Neutrophil (primary cell): ENCODE results near the gene TMF1.

Experiments
- H3K27ac ChIP-seq: fragments of 200-600 bp; sonication (generic); 2 replicates; pipeline ENCODE4 v1.5.1; 2016; ENCODE audit warnings: mild to moderate bottlenecking, moderate library complexity
- H3K27me3 ChIP-seq: fragments of 200-600 bp; sonication (generic); 2 replicates; pipeline ENCODE4 v1.6.0; 2016; ENCODE audit warnings: mild to moderate bottlenecking
- H3K36me3 ChIP-seq: fragments of 200-600 bp; sonication (generic); 2 replicates; pipeline ENCODE4 v1.5.1; 2017
- H3K4me1 ChIP-seq, 2 experiments: fragments of 200-600 bp in 1 of 2; sonication (generic) in 1 of 2; 1 replicate in 1 of 2; 2 replicates in 1 of 2; pipeline versions ENCODE4 v1.5.1 to v1.6.1; 2013 to 2016; ENCODE audit warnings: low read depth in 1 of 2, low read length in 1 of 2, mild to moderate bottlenecking in 1 of 2, moderate library complexity in 1 of 2; ENCODE audit not compliant: control insufficient read depth in 1 of 2, insufficient read depth in 1 of 2
- H3K4me3 ChIP-seq, 2 experiments: fragments of 200-600 bp in 1 of 2; sonication (generic) in 1 of 2; 1 replicate in 1 of 2; 2 replicates in 1 of 2; pipeline ENCODE4 v1.5.1; 2013 to 2016; ENCODE audit warnings: low read depth in 1 of 2, low read length in 1 of 2, mild to moderate bottlenecking in 1 of 2, moderate library complexity in 1 of 2
- H3K9me3 ChIP-seq: fragments of 200-600 bp; sonication (generic); 2 replicates; pipeline ENCODE4 v1.5.1; 2016
- TF ChIP-seq, protein P1 (sequence below): fragments of 200-600 bp; sonication (generic); IDR thresholded peaks from 2 replicates; pipeline ENCODE4 v1.5.1; 2016; ENCODE audit warnings: antibody characterized with exemption

Gene TMF1

DNA sequence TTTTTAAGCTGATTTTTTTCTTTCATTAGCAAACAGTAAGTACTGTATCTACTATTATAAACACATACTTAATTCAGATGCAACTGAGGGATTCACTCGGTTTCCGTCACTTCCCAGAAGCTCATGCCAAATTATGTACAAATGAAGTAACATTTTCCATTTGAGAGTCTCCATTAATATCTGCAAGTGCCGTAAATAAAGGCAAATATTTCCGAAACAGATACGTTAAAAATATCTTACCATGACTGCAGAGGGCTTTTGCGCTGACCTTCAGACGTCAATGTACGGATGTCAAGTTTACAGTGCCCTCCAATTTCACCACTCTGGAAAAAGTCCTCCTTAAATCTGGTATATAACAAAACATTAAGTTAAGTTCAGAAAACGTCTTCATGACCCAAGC lies 48.0 kb downstream of the TMF1 start:
- Histone ChIP-seq H3K27ac (no peak overlapping the region), H3K4me1 (no peaks in the 10 kb centered on the region), H3K27me3 (no peaks in the 10 kb centered on the region), H3K9me3 (no peaks in the 10 kb centered on the region), H3K4me3 (no peak overlapping the region), H3K36me3 (peaks cover 13% of the 10 kb centered on the region)
- TF ChIP-seq, protein P1, sequence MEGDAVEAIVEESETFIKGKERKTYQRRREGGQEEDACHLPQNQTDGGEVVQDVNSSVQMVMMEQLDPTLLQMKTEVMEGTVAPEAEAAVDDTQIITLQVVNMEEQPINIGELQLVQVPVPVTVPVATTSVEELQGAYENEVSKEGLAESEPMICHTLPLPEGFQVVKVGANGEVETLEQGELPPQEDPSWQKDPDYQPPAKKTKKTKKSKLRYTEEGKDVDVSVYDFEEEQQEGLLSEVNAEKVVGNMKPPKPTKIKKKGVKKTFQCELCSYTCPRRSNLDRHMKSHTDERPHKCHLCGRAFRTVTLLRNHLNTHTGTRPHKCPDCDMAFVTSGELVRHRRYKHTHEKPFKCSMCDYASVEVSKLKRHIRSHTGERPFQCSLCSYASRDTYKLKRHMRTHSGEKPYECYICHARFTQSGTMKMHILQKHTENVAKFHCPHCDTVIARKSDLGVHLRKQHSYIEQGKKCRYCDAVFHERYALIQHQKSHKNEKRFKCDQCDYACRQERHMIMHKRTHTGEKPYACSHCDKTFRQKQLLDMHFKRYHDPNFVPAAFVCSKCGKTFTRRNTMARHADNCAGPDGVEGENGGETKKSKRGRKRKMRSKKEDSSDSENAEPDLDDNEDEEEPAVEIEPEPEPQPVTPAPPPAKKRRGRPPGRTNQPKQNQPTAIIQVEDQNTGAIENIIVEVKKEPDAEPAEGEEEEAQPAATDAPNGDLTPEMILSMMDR = no peak

DNA sequence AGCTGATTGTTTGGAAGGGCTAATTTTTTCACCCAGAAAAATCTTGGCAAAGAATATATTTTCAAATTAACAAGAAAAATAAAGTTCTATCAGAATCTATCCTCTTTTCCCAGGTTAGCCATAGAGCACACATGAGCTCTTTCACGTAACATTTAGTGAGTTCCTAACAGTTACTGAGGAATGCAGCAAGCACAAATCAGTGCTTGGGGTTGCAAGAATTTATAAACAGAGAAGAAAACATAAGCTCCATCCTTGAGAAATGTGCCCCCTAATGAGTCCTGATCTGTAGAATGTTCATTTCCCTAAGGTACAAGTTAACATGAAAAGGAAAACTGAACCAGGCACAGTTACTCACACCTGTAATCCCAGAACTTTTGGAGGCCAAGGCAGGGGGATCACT lies 52.5 kb downstream of the TMF1 start:
- H3K27ac ChIP-seq = no peak overlapping the region
- no peak overlapping the region for H3K4me3 ChIP-seq
- H3K9me3 ChIP-seq = no peaks in the 10 kb centered on the region
- H3K27me3 ChIP-seq = no peaks in the 10 kb centered on the region
- H3K4me1 ChIP-seq = no peaks in the 10 kb centered on the region
- TF ChIP-seq, protein P1 = no peak
- H3K36me3 ChIP-seq = peaks cover 9% of the 10 kb centered on the region

DNA sequence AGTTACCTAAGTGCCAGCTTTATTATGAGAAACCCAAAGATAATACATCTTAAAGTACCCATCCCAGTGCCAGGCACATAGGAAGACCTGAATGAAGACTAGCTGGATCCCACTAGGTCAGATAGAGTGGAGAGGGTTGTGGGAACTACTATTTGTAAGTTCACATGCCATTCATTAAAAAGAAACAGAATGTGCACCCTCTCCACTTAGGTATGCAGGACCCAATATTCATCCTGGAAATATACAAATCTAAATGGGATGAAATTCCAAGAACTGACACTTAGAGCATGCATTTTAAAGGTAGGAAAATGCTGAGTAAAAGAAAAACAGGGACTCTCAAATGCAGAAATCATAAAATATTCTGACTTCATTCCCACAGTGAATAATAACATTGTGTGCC lies 53.0 kb downstream of the TMF1 start:
- Histone ChIP-seq H3K4me1 (no peaks in the 10 kb centered on the region), H3K36me3 (peaks cover 5% of the 10 kb centered on the region), H3K27me3 (no peaks in the 10 kb centered on the region), H3K27ac (no peak overlapping the region), H3K4me3 (no peak overlapping the region), H3K9me3 (no peaks in the 10 kb centered on the region)
- TF ChIP-seq, protein P1 = no peak

DNA sequence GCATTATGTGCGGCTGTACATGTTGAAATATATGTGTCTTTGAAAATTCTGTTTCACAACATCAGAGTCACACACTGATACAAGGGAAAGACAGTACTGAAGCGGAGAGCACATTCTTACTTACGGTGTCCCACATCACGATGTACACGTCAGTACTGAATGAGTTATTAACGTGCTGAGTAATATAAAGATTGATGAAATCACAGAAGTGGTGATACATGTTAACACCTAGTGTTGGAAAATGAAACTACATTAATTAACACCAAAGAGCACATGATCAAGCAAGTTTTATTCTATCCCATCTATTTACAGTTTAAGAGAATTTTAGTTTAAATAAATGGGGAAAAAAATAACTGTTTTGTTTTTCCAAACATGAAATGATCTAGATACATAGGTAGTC lies 54.2 kb downstream of the TMF1 start:
- TF ChIP-seq, protein P1 = no peak
- no peaks in the 10 kb centered on the region for H3K9me3 ChIP-seq
- no peaks in the 10 kb centered on the region for H3K27me3 ChIP-seq
- H3K27ac ChIP-seq = no peak overlapping the region
- H3K4me3 ChIP-seq = no peak overlapping the region
- no peaks in the 10 kb centered on the region for H3K4me1 ChIP-seq
- H3K36me3 ChIP-seq = peaks cover 2% of the 10 kb centered on the region

DNA sequence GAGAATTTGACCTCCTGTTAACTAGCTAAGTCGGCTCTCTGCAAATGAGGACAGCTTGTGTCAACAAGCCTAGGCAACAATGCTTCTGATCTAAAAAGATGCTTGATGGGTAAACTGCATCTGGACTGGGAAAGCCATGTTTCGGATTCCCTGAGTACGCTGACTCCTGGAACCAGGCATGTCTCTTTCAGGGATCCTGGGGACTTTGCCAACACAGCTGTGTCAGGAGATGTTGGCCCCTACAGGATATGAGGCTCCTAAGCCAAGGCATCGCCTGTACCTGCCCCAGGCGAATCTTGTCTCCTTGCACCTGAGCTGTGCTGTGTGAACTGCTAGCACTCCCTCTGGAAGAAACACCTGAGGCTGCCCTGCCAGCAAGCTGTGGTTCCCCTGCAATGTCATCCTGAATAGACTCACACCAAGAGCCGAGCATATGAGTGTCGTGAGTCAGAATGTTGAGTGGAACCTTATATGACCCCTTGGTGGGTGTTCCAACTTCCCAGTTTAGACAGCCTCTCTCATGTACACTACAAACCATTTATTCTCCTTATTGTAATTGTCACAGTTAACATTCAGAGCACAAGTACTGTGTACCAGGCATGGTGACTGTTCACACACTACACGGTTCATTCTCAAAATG lies 55.7 kb downstream of the TMF1 start:
- Histone ChIP-seq H3K27ac (no peak overlapping the region), H3K4me1 (no peaks in the 10 kb centered on the region), H3K27me3 (no peaks in the 10 kb centered on the region), H3K4me3 (no peak overlapping the region), H3K9me3 (no peaks in the 10 kb centered on the region), H3K36me3 (no peaks in the 10 kb centered on the region)
- TF ChIP-seq, protein P1 = no peak

DNA sequence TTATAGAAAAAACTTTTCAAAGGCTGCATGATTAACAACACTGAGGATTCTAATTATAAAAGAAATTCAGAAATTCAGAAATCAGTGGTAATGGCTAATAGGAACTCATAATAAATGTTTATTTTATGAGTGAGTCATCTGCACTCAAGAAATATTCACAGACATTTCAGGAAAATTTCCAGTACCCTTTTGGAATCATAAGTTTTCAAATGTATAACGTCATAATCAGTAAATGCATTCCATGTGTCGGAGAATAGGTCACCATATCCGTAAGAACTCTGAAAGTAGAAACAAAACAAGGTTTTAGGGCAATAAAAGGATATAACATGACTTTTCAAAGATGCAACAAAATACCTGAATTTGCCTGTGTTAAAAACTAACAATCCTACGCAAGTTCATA lies 63.4 kb downstream of the TMF1 start:
- no peak overlapping the region for H3K4me3 ChIP-seq
- H3K36me3 ChIP-seq = peaks cover 12% of the 10 kb centered on the region
- H3K4me1 ChIP-seq = no peaks in the 10 kb centered on the region
- no peaks in the 10 kb centered on the region for H3K27me3 ChIP-seq
- TF ChIP-seq, protein P1 = no peak
- H3K27ac ChIP-seq = no peak overlapping the region
- H3K9me3 ChIP-seq = no peaks in the 10 kb centered on the region
